IPS-18c (cell line): ENCODE data around the gene PSMG3.
A peak's percentile ranks its signal among the peaks of the same experiment; 100 is the strongest.
"Not testable (repeated sequence)": the region's sequence is repeated elsewhere in the genome, so short reads cannot be mapped to it uniquely, and the experiment has no call there.

Experiments
- H3K4me3 ChIP-seq: 2 replicates; pipeline ENCODE4 v1.7.0; 2013; ENCODE audit warnings: low read depth, mild to moderate bottlenecking, low read length, moderate library complexity; ENCODE audit not compliant: insufficient read depth
- H3K9me3 ChIP-seq: one replicate; pipeline ENCODE4 v1.6.1; 2013; ENCODE audit warnings: mild to moderate bottlenecking, low read length, moderate library complexity; ENCODE audit not compliant: control insufficient read depth, insufficient read depth

PSMG3 gene

GRCh38 chr7:1534330-1535099 is 35.3 kb downstream of the PSMG3 start:
- no peak overlapping the region for H3K4me3 ChIP-seq
- no peaks in the 10 kb centered on the region for H3K9me3 ChIP-seq

GRCh38 chr7:1533547-1534329 is 36.1 kb downstream of the PSMG3 start:
- no peak overlapping the region for H3K4me3 ChIP-seq

GRCh38 chr7:1533255-1533546 is 36.6 kb downstream of the PSMG3 start:
- H3K4me3 ChIP-seq, result no peak overlapping the region

More at GRCh38 chr7:1533547-1534329, 36.1 kb downstream of the PSMG3 start:
- no peaks in the 10 kb centered on the region for H3K9me3 ChIP-seq

GRCh38 chr7:1532456-1533254 is 37.2 kb downstream of the PSMG3 start:
- H3K4me3 ChIP-seq, result peak overlapping the region; percentile 9; the same call in 1 of the 2 replicates
- H3K9me3 ChIP-seq, result no peaks in the 10 kb centered on the region

More at GRCh38 chr7:1533255-1533546, 36.6 kb downstream of the PSMG3 start:
- no peaks in the 10 kb centered on the region for H3K9me3 ChIP-seq

GRCh38 chr7:1531979-1532455 is 37.8 kb downstream of the PSMG3 start:
- no peaks in the 10 kb centered on the region for H3K9me3 ChIP-seq
- H3K4me3 ChIP-seq, result no peak overlapping the region

- Histone ChIP-seq H3K9me3 (no peaks in the 10 kb centered on the region), H3K4me3 (peak overlapping the region; percentile 38)
These were observed 38.4 kb downstream of the PSMG3 start for GRCh38 chr7:1531263-1531978.

- Histone ChIP-seq H3K4me3 (peak overlapping the region; percentile 38; the same call in 1 of the 2 replicates), H3K9me3 (no peaks in the 10 kb centered on the region)
These were observed 38.9 kb downstream of the PSMG3 start for GRCh38 chr7:1530946-1531262.

- Histone ChIP-seq H3K4me3 (no peak overlapping the region), H3K9me3 (no peaks in the 10 kb centered on the region)
These were observed 40.3 kb downstream of the PSMG3 start for GRCh38 chr7:1529383-1530116.

GRCh38 chr7:1526271-1526754 is 43.5 kb downstream of the PSMG3 start:
- no peak overlapping the region for H3K4me3 ChIP-seq
- H3K9me3 ChIP-seq, result no peaks in the 10 kb centered on the region

GRCh38 chr7:1525409-1525808 is 44.4 kb downstream of the PSMG3 start:
- Histone ChIP-seq H3K4me3 (no peak overlapping the region), H3K9me3 (no peaks in the 10 kb centered on the region)

GRCh38 chr7:1523844-1524243 is 46.0 kb downstream of the PSMG3 start:
- no peak overlapping the region for H3K4me3 ChIP-seq
- H3K9me3 ChIP-seq, result no peaks in the 10 kb centered on the region

GRCh38 chr7:1523208-1523607 is 46.6 kb downstream of the PSMG3 start:
- H3K4me3 ChIP-seq, result no peak overlapping the region
- peaks cover 3% of the 10 kb centered on the region for H3K9me3 ChIP-seq

- Histone ChIP-seq H3K9me3 (peaks cover 3% of the 10 kb centered on the region), H3K4me3 (no peak overlapping the region)
These were observed 48.4 kb downstream of the PSMG3 start for GRCh38 chr7:1521456-1521855.

GRCh38 chr7:1520539-1521234 is 49.1 kb downstream of the PSMG3 start:
- no peak overlapping the region for H3K4me3 ChIP-seq
- H3K9me3 ChIP-seq, result peaks cover 3% of the 10 kb centered on the region

- H3K4me3 ChIP-seq, H3K9me3 ChIP-seq: not testable (repeated sequence)
These were observed 50.4 kb downstream of the PSMG3 start for GRCh38 chr7:1519322-1519922.
